Measurements from ENCODE around the gene EEFSEC.

- TF ChIP-seq CTCF (IDR thresholded peaks at IDR 0.05): no peak
- no peak for TF ChIP-seq REST (IDR thresholded peaks at IDR 0.05; ENCODE audit: insufficient read depth in 1 of 2, low read depth in 2 of 2, low read length in 1 of 2)
- no peak for TF ChIP-seq SIN3A (IDR thresholded peaks at IDR 0.05; ENCODE audit: borderline replicate concordance, insufficient read depth, low read depth, low read length)
- TF ChIP-seq POLR2AphosphoS5 (IDR thresholded peaks at IDR 0.05; ENCODE audit: low read depth, low read length): no peak
Measured at GRCh38 chr3:128381609-128382008, 228.3 kb downstream of the EEFSEC start.

All from Panc1 (cell line).